CD4-positive, CD25-positive, alpha-beta regulatory T cell (primary cell): ENCODE measurements around the gene ABCA3. TPM values are rescaled to one million over a fixed set of nuclear protein-coding genes. Genes with fewer than 3 reads are reported as not detected.
A peak's percentile ranks its signal among the peaks of the same experiment; 100 is the strongest.

Experiments
- ATAC-seq, 2 donors: fragments of 150-1000 bp; cut with Tn5 transposase; one replicate each; pipeline ENCODE4 v1.10.0; 2021; ENCODE audit warnings: low read depth in 2 of 2, moderate number of reproducible peaks in 2 of 2, moderate library complexity in 1 of 2
- DNase-seq, 3 donors: peaks; one replicate each; pipeline versions ENCODE4 v3.0.0 to v3.0.0-alpha.2; 2012 to 2022; ENCODE audit warnings: mixed read lengths in 1 of 3
- H3K27ac ChIP-seq: one replicate; pipeline ENCODE4 v1.7.0; 2013; ENCODE audit warnings: mild to moderate bottlenecking, low read length; ENCODE audit not compliant: insufficient read depth, poor library complexity, severe bottlenecking
- H3K27me3 ChIP-seq: one replicate; pipeline ENCODE4 v1.7.0; 2013; ENCODE audit warnings: low read length; ENCODE audit not compliant: control insufficient read depth, insufficient read depth
- H3K36me3 ChIP-seq: one replicate; pipeline ENCODE4 v1.7.0; 2013; ENCODE audit warnings: mild to moderate bottlenecking, low read length, moderate library complexity; ENCODE audit not compliant: control insufficient read depth, insufficient read depth
- H3K4me1 ChIP-seq: 2 replicates; pipeline ENCODE4 v1.7.0; 2013; ENCODE audit warnings: mild to moderate bottlenecking, low read length; ENCODE audit not compliant: insufficient read depth, control insufficient read depth, poor library complexity, severe bottlenecking
- H3K4me3 ChIP-seq: one replicate; pipeline ENCODE4 v1.7.0; 2013; ENCODE audit warnings: low read depth, mild to moderate bottlenecking, low read length, moderate library complexity
- H3K9me3 ChIP-seq, 2 experiments: 1 replicate in 1 of 2; 2 replicates in 1 of 2; pipeline ENCODE4 v1.7.0; 2013; ENCODE audit warnings: low read length in 2 of 2, mild to moderate bottlenecking in 1 of 2, moderate library complexity in 1 of 2; ENCODE audit not compliant: control insufficient read depth in 2 of 2
- H3K27ac Mint-ChIP-seq, 3 donors: one replicate each; pipeline ENCODE4 v1.8.0; 2020 to 2022; ENCODE audit warnings: mild to moderate bottlenecking in 3 of 3, mixed read lengths in 3 of 3, moderate library complexity in 2 of 3
- H3K27me3 Mint-ChIP-seq: one replicate; pipeline ENCODE4 v1.8.0; 2022; ENCODE audit warnings: mild to moderate bottlenecking, mixed read lengths
- H3K36me3 Mint-ChIP-seq: one replicate; pipeline ENCODE4 v1.8.0; 2020; ENCODE audit warnings: mixed read lengths
- H3K4me1 Mint-ChIP-seq, 4 donors: one replicate each; pipeline ENCODE4 v1.8.0; 2020 to 2022; ENCODE audit warnings: mixed read lengths in 4 of 4, mild to moderate bottlenecking in 1 of 4
- H3K4me3 Mint-ChIP-seq, 4 donors: one replicate each; pipeline ENCODE4 v1.8.0; 2020 to 2022; ENCODE audit warnings: mild to moderate bottlenecking in 4 of 4, mixed read lengths in 4 of 4, moderate library complexity in 3 of 4
- H3K9me3 Mint-ChIP-seq, 7 donors: one replicate each; pipeline ENCODE4 v1.8.0; 2020 to 2022; ENCODE audit warnings: mixed read lengths in 7 of 7, mild to moderate bottlenecking in 3 of 7, moderate library complexity in 2 of 7
- polyA plus RNA-seq, 4 donors: library from polyadenylated mRNA; unstranded; fragments of 300-500 nt; fragmentation: Illumina TruSeq; gene quantifications; one replicate each; pipeline ENCODE4 v1.2.3, GENCODE V29; 2021
- total RNA-seq: library from RNA; stranded (reverse); gene quantifications from one replicate; pipeline ENCODE4 v1.2.3, GENCODE V29; 2022

Gene ABCA3
- total and polyA plus RNA-seq, 5 donors from 2014 or later = 1.1 to 5.1 (median 2.2) TPM

DNA sequence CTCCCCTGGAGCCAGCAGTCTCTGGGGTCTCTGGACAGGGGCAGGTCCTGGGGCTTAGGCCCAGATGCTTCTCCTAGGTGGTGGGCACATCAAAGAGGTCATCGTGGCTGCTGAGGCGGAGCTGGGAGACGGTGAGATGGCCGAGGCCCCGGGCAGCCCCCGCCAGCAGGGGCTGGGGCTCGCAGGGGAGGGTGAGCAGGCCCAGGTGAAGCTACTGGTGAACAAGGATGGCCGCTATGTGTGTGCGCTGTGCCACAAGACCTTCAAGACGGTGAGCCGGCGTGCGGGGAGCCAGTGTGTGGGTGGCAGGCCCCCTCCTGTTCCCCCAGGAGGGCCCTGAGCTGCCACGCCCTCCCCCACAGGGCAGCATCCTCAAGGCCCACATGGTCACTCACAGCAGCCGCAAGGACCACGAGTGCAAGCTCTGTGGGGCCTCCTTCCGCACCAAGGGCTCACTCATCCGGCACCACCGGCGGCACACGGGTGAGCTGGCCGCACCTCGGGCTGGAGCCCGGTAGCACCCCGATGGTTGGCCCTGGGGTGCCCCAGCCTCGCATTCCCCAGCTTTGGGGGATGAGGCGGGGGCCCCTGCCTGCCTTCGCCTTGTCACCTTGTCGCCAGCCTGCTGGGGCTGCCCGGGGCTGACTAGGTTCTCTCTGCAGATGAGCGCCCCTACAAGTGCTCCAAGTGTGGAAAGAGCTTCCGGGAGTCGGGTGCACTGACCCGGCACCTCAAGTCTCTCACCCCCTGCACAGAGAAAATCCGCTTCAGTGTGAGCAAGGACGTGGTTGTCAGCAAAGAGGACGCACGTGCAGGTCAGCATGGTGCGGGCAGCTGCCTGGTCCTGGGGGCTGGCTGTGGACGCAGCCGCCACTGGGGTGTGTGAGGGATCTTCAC lies 108.2 kb downstream of the ABCA3 start:
- H3K4me1 Mint-ChIP-seq = peaks cover 0 to 4% (median under 1%) of the 10 kb centered on the region in 4 donors
- peaks cover 53% of the 10 kb centered on the region for H3K36me3 ChIP-seq
- no peaks in the 10 kb centered on the region for H3K27me3 ChIP-seq
- no peak overlapping the region for H3K27ac Mint-ChIP-seq
- H3K9me3 ChIP-seq = no peaks in the 10 kb centered on the region
- H3K27me3 Mint-ChIP-seq = peaks cover 5% of the 10 kb centered on the region
- H3K4me3 ChIP-seq = no peak overlapping the region
- DNase-seq (no peak), ATAC-seq (no peak)
- peaks cover 4% of the 10 kb centered on the region for H3K36me3 Mint-ChIP-seq
- no peak overlapping the region for H3K27ac ChIP-seq
- no peaks in the 10 kb centered on the region for H3K9me3 Mint-ChIP-seq
- H3K4me1 ChIP-seq = peaks cover 9% of the 10 kb centered on the region
- H3K4me3 Mint-ChIP-seq = no peak overlapping the region

DNA sequence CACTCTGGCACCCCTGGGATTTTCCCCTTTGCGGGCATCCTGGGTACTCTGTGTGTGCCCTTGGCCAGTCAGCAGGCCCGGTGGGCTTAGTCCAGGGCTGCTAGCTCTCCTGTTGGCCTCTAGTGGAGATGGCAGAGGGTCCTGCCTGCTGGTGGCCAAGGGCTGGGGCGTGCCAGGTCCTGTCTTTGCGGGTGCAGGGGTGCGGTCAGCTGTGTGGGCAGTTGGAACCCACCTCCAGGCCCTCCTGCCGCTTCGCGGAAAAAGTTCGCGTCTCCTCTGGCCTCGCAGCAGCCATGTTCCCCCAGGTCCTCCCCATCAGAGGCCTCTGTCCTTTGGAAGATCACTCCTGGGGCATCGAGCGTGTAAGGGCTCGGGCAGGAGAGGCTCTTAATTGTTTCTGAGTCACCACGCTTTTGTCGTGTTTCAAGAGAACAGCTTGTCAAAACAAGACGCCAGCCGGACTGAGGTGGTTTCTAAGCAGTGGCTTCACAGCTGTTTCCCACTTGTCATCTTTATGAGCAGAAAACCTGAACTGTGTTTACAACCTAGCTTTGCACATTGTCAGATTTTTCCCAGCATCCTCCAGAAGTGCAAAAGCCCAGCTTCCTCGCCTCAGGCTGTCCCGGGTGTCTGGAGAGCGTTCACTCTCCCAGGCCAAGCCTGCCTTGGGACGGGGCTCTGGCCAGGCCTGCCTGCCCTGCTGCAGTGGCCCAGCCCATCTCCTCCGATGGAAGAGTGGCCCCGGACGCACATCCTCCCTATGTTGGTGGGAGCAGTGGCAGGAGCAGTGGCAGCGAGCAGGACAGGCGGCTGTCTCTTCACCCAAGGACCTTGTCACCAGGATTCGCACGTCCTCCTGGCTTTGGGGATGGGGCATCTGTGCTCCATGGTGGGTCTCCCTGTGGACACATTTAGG lies 109.3 kb downstream of the ABCA3 start:
- peaks cover 8% of the 10 kb centered on the region for H3K36me3 Mint-ChIP-seq
- H3K27me3 Mint-ChIP-seq = peaks cover 5% of the 10 kb centered on the region
- H3K4me1 Mint-ChIP-seq = peaks cover 0 to 12% (median 1%) of the 10 kb centered on the region in 4 donors
- H3K27me3 ChIP-seq = no peaks in the 10 kb centered on the region
- no peak overlapping the region for H3K27ac ChIP-seq
- ATAC-seq (no peak), DNase-seq (no peak)
- H3K9me3 Mint-ChIP-seq = peaks cover 0 to 2% (median 0%) of the 10 kb centered on the region in 7 donors
- H3K4me3 ChIP-seq = no peak overlapping the region
- H3K36me3 ChIP-seq = peaks cover 61% of the 10 kb centered on the region
- H3K4me3 Mint-ChIP-seq = no peak overlapping the region
- no peaks in the 10 kb centered on the region for H3K9me3 ChIP-seq
- H3K4me1 ChIP-seq = peaks cover 2% of the 10 kb centered on the region
- H3K27ac Mint-ChIP-seq = no peak overlapping the region

DNA sequence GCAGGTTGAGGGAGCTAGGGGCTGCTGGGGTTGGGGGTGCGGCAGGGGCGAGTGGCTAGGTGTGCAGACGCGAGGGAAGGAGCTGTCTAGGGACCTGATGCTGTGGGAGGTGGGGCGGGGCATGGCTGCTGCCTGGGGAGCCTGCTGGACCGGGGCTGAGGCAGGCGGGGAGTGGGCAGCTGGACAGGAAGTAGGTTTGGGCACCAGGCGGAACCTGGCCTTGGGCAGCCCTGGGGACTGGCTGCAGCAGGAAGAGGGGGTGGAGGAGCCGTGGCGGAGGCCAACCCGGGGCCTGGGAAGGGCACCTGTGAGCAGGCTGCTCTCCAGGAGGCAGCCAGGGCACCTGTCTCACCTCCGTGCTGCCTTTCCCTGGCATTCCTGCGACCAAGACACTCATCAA lies 110.2 kb downstream of the ABCA3 start:
- Histone ChIP-seq H3K4me3 (no peak overlapping the region), H3K36me3 (peaks cover 60% of the 10 kb centered on the region), H3K27me3 (no peaks in the 10 kb centered on the region), H3K4me1 (peaks cover 5% of the 10 kb centered on the region), H3K9me3 (no peaks in the 10 kb centered on the region), H3K27ac (no peak overlapping the region)
- peaks cover 0 to 16% (median 3%) of the 10 kb centered on the region in 4 donors for H3K4me1 Mint-ChIP-seq
- ATAC-seq = no peak
- DNase-seq = no peak
- peaks cover 8% of the 10 kb centered on the region for H3K36me3 Mint-ChIP-seq
- no peak overlapping the region for H3K4me3 Mint-ChIP-seq
- H3K9me3 Mint-ChIP-seq = peaks cover 0 to 2% (median 0%) of the 10 kb centered on the region in 7 donors
- peaks cover 2% of the 10 kb centered on the region for H3K27me3 Mint-ChIP-seq
- no peak overlapping the region for H3K27ac Mint-ChIP-seq

DNA sequence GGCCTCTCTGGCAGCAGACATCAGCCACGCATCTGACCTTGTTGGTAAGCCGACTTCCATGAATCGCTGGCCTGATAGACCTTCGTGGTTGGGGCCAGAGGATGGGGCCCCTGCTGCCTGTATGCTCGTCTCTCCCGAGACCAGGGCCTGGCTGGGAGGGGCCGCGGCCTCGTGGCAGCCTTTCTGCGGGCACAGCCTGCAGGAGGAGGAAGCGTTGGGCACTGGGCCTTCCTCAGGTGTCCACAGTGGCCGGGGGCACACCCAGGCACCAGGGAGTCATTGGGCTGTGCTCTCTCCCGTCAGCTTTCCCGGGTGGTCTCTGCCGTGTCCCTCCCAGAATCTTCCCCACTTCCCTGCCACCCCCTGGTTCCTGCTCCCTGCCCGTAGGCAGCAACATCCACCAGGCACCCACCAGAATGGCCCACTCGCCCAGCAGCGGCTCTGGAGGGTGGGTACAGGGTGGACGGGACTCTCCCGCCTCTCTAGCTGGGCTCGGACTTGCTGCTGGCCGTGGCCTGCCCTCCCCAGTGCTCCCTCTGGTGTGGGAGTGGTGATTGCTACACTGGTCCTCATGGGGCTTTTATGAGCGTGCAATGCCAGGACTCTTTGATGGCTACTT lies 110.8 kb downstream of the ABCA3 start:
- H3K4me3 Mint-ChIP-seq = no peak overlapping the region
- Histone ChIP-seq H3K4me3 (no peak overlapping the region), H3K9me3 (no peaks in the 10 kb centered on the region), H3K4me1 (peaks cover 9% of the 10 kb centered on the region), H3K27me3 (no peaks in the 10 kb centered on the region), H3K36me3 (peaks cover 55% of the 10 kb centered on the region), H3K27ac (no peak overlapping the region)
- peaks cover 0 to 22% (median 5%) of the 10 kb centered on the region in 4 donors for H3K4me1 Mint-ChIP-seq
- no peaks in the 10 kb centered on the region for H3K27me3 Mint-ChIP-seq
- H3K9me3 Mint-ChIP-seq = peaks cover 0 to 2% (median 0%) of the 10 kb centered on the region in 7 donors
- H3K36me3 Mint-ChIP-seq = peaks cover 8% of the 10 kb centered on the region
- no peak for ATAC-seq
- DNase-seq = no peak
- no peak overlapping the region for H3K27ac Mint-ChIP-seq

DNA sequence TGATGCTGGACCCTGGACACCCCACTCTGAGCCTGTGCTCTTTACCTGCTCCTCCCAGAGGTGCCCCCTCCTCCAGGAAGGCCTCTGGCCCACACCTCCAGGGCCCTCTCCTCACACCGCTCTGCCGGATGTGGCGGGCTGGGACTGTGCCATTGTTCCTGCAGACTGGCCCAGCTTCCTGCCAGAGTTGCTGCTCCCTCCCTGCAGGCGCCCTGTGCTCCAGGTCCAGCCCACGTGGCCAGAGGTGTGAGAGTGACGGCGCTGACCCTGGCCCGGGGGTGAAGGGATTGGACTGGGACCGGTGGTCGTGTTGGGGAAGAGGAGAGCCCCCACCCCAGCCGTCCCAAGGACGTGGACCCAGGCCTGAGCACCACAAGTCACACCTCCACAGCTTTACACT lies 111.4 kb downstream of the ABCA3 start:
- peaks cover 0 to 2% (median 0%) of the 10 kb centered on the region in 7 donors for H3K9me3 Mint-ChIP-seq
- ATAC-seq (no peak), DNase-seq (no peak)
- Histone ChIP-seq H3K9me3 (no peaks in the 10 kb centered on the region), H3K4me3 (no peak overlapping the region), H3K27ac (no peak overlapping the region), H3K27me3 (no peaks in the 10 kb centered on the region), H3K4me1 (peaks cover 16% of the 10 kb centered on the region), H3K36me3 (peaks cover 54% of the 10 kb centered on the region)
- no peaks in the 10 kb centered on the region for H3K27me3 Mint-ChIP-seq
- H3K36me3 Mint-ChIP-seq = peaks cover 8% of the 10 kb centered on the region
- H3K27ac Mint-ChIP-seq = no peak overlapping the region
- H3K4me1 Mint-ChIP-seq = peaks cover 0 to 28% (median 7%) of the 10 kb centered on the region in 4 donors
- H3K4me3 Mint-ChIP-seq = no peak overlapping the region

DNA sequence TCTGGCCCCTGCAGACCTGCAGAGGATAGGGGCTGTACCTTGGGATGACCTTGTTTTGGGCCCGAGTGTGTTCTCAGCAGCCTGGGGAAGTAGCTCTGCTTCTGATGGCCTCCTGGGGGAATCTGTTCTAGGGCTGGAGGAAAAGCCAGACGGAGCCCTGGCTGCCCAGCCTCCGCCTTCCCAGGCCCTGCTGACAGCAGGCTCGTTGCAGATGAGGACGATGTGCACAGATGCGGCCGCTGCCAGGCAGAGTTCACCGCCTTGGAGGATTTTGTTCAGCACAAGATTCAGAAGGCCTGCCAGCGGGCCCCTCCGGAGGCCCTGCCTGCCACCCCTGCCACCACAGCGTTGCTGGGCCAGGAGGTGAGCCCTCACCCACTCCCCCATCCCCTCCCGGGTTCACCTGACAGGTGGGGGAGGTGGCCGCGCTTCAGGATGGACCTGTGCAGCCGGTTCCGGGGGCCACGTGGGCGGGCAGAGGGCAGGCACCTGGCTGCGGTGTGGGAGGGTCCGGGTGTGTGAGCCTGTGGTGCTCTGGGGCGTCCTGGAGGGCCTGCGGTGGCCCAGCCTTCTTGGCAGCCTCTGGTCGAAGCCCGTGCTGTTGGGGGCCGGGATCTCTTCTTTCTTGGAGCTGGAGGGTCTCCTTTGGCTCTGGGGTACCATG lies 112.2 kb downstream of the ABCA3 start:
- Histone ChIP-seq H3K9me3 (no peaks in the 10 kb centered on the region), H3K4me1 (peaks cover 19% of the 10 kb centered on the region), H3K36me3 (peaks cover 51% of the 10 kb centered on the region), H3K4me3 (no peak overlapping the region), H3K27me3 (no peaks in the 10 kb centered on the region), H3K27ac (no peak overlapping the region)
- no peak for DNase-seq
- Mint-ChIP-seq H3K4me3 (no peak overlapping the region), H3K36me3 (peaks cover 8% of the 10 kb centered on the region), H3K9me3 (peaks cover 0 to 2% (median 0%) of the 10 kb centered on the region in 7 donors), H3K27ac (no peak overlapping the region), H3K27me3 (no peaks in the 10 kb centered on the region), H3K4me1 (peaks cover 0 to 31% (median 7%) of the 10 kb centered on the region in 4 donors)
- ATAC-seq = no peak

DNA sequence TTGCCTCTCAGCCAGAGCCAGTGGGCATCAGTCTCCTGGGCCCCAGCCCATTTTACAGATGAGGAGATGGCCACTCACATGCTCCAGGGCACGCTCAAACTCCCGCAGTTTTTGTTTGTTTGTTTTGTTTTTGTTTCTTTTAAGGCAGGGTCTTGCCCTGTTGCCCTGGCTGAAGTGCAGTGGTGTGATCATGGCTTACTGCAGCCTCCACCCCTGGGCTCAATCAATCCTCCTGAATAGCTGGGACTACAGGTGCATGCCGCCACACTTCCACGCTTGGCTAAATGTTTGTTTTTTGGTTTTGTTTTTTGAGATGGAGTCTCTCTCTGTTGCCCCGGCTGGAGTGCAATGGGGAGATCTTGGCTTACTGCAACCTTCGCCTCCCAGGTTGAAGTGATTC lies 113.6 kb downstream of the ABCA3 start:
- H3K9me3 ChIP-seq = no peaks in the 10 kb centered on the region
- Mint-ChIP-seq H3K4me3 (peak overlapping the region in 2 of 4 donors; percentile 11 to 72), H3K4me1 (peaks cover 0 to 34% (median 7%) of the 10 kb centered on the region in 4 donors), H3K9me3 (peaks cover 0 to 2% (median 0%) of the 10 kb centered on the region in 7 donors), H3K27ac (no peak overlapping the region), H3K27me3 (no peaks in the 10 kb centered on the region), H3K36me3 (peaks cover 8% of the 10 kb centered on the region)
- H3K4me1 ChIP-seq = peaks cover 22% of the 10 kb centered on the region
- peaks cover 40% of the 10 kb centered on the region for H3K36me3 ChIP-seq
- ATAC-seq = no peak
- H3K4me3 ChIP-seq = no peak overlapping the region
- no peaks in the 10 kb centered on the region for H3K27me3 ChIP-seq
- H3K27ac ChIP-seq = no peak overlapping the region
- DNase-seq = no peak
